ENCODE measurements around the gene SRRM3. TPM values are rescaled to one million over a fixed set of nuclear protein-coding genes. Genes with fewer than 3 reads are reported as not detected.

Gene SRRM3
- total RNA-seq, 4 donors from 2014 or later = 1.8 to 2.6 (median 2.1) TPM

DNA sequence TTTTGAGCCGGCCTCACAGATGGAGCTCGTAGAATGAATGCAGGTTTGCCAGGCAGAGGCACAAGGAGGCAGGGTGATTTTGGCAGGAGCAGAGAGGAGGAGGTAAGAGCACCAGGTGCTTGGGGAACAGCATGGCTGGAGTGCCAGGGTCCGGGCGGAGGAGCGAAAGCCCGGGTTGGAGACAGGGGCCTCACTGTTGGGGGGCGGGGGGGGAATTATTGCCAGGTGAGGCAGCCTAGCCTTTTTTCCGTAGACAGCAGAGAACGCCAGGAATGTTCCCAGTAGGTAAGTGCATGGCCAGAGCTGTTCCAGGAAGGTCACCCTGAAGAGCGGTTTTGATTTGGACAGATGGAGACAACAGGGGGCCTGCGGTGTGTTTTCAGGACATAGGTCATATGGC is 9.5 kb downstream of the SRRM3 start:
- TF ChIP-seq CTCF (IDR thresholded peaks at IDR 0.05; ENCODE audit: low read depth) = no peak

GRCh38 chr7:76216381-76217082 is 14.8 kb downstream of the SRRM3 start:
- no peak for TF ChIP-seq CTCF (IDR thresholded peaks at IDR 0.05; ENCODE audit: low read depth)

DNA sequence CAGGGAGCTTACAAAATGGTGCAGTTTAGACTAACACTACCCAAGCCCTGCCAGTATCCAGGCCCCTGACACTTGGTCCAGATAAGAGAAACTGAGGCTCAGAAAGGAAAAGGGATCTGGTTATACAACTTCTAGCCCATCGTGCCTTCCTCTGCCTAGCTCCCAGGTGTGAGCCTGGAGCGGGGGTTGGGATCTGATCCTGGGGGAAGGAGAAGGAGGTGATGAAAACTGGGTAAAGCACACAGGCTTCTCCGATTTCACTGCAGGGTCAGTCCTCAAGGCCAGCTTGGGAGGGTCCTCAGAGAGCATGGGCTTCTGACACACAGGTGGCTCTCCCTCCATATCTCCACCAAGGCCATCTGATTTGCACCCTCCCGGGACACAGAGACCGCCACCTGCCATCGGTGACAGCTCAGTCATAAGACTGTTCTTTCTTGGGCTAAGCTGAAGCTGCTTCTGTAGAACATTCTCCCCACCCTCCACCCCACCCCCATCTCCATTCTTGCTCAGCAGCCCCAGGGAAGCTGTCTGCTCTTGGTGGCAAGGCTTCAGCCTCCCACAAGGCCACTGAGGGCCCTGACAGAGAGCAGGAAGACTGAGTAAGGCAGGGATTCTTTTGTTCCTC is 16.4 kb downstream of the SRRM3 start:
- no peak for TF ChIP-seq CTCF (IDR thresholded peaks at IDR 0.05; ENCODE audit: low read depth)

DNA sequence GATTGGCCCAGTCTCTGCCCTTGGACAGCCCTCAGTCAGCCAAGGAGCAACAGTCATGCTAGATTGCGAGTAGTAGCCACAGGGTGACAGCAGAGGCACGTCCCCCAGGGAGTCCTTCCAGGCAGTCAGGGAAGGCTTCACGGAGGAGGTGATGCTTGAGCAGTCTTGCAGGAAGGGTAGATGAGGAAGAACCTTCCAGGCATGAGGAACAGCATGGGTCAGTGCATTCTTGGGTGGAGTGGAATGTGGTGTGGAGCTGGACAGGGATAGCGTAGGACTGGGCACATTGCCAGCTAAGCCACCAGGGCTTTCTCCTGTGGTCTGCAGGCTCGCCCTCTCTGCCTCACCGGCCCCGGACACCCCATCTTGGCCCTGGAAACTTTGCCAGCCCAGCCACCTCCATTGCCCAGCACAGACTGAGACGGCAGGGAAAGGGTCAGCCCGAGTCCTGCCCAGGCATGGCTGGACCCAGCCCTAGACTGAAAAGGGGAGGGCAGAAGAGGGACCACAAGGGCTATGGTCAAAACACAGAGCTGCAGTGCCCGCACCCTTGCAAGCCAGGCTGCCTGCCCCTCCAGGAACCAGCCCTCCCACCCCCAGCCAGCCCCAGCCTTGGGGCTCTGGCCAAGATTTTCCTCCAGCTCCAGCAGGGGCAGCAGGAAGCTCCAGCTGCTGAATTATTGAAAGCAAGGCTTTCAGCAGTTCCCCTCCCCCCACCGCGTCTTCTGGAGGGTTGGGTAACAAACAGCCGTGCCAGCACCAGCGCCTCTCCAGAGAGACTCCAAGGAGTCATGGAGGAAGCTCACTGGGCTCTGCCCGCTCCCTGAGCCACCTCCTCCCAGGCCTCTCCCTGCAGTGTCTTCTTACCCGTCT is 18.7 kb downstream of the SRRM3 start:
- TF ChIP-seq CTCF (IDR thresholded peaks at IDR 0.05; ENCODE audit: low read depth) = no peak

GRCh38 chr7:76222333-76222732 is 20.6 kb downstream of the SRRM3 start:
- no peak for TF ChIP-seq CTCF (IDR thresholded peaks at IDR 0.05; ENCODE audit: low read depth)

DNA sequence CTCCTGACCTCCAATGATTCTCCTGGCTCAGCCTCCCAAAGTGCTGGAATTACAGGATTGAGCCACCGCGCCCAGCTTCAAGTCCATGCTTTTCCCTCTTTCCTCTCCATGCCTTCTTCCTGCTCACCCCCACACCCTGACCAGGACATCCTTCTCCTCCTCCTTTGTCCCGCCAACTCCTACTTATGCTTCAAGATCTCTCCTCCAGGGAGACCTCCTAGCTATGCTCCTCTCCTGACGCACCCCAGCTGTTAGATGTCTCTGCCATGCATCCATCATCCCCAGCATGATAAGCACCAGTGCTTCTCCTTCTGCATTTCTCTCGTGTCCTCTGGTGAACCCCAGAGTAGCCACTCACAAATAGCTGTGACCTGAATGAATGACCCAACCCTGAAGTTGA is 21.1 kb downstream of the SRRM3 start:
- TF ChIP-seq CTCF (IDR thresholded peaks at IDR 0.05; ENCODE audit: low read depth) = no peak

Data from subcutaneous adipose tissue (tissue), 4 donors.